ENCODE measurements around the gene ABCA2. TPM values are rescaled to one million over a fixed set of nuclear protein-coding genes. Genes with fewer than 3 reads are reported as not detected.

ABCA2 gene
- total RNA-seq, 1 experiment from 2014 or later = 114 TPM

- Histone ChIP-seq H3K9me2 (ENCODE audit: insufficient read depth) (no peaks in the 10 kb centered on the region), H3K9ac (ENCODE audit: low read length) (no peak overlapping the region), H3K27ac (ENCODE audit: low read depth, low read length) (no peak overlapping the region), H3K36me3 (ENCODE audit: control insufficient read depth in 1 of 2, insufficient read depth in 2 of 2, low read length in 2 of 2) (peaks cover 19 to 34% of the 10 kb centered on the region in 2 experiments; a peak in 3 of 4 replicates), H3K4me3 (replicated peaks in 1 of 2; ENCODE audit: low read depth in 1 of 2, low read length in 2 of 2) (no peak overlapping the region), H3K4me2 (ENCODE audit: low read length) (no peak overlapping the region), H3K27me3 (ENCODE audit: insufficient read depth, low read length) (no peaks in the 10 kb centered on the region), H3K79me2 (ENCODE audit: insufficient read depth, low read length) (no peaks in the 10 kb centered on the region), H4K20me1 (ENCODE audit: insufficient read depth) (no peaks in the 10 kb centered on the region), H3K4me1 (ENCODE audit: control insufficient read depth in 1 of 2, insufficient read depth in 2 of 2, low read length in 2 of 2) (no peaks in the 10 kb centered on the region), H3K9me3 (ENCODE audit: control insufficient read depth in 1 of 2, insufficient read depth in 1 of 2, low read depth in 1 of 2, low read length in 2 of 2) (no peaks in the 10 kb centered on the region), H2AFZ (ENCODE audit: low read depth, low read length, poor library complexity, severe bottlenecking) (no peak overlapping the region)
- intact Hi-C loops (cut with micrococcal nuclease) = no loop called here
- ChIA-PET RAD21 (ENCODE audit: low non-redundant PET in 1 of 2, low total read pairs in 2 of 2, uncharacterized antibody in 2 of 2, unreplicated experiment in 2 of 2) (no interaction called here), CTCF (no interaction called here), POLR2A (no interaction called here)
- no TSS peak for BruUV-seq (replicated peaks)
- DNase-seq (ENCODE audit: low read depth, low spot score) (no peak), ATAC-seq (no peak)
- TF ChIP-seq SRF (IDR thresholded peaks at IDR 0.05; ENCODE audit: low read depth) (no peak), POLR2A (IDR thresholded peaks at IDR 0.05; ENCODE audit: borderline replicate concordance, extremely low read depth, insufficient read depth, insufficient read length) (no peak), SP1 (IDR thresholded peaks at IDR 0.05; ENCODE audit: low read depth) (no peak), ATF3 (IDR thresholded peaks at IDR 0.05) (no peak), POLR2AphosphoS5 (IDR thresholded peaks at IDR 0.05; ENCODE audit: low read depth, low read length) (no peak), TCF7L2 (IDR thresholded peaks at IDR 0.05; ENCODE audit: borderline replicate concordance, extremely low read depth, insufficient read depth, insufficient read length) (no peak), SIN3A (IDR thresholded peaks at IDR 0.05; ENCODE audit: low read depth) (no peak), YY1 (IDR thresholded peaks at IDR 0.05; ENCODE audit: extremely low read depth, insufficient replicate concordance, low read depth, low read length) (no peak), EGR1 (IDR thresholded peaks at IDR 0.05; ENCODE audit: low read depth) (no peak), EZH2 (IDR thresholded peaks at IDR 0.05) (no peak), CEBPB (IDR thresholded peaks at IDR 0.05; ENCODE audit: low read depth) (no peak), RAD21 (IDR thresholded peaks at IDR 0.05; ENCODE audit: low read depth) (no peak), ELF1 (IDR thresholded peaks at IDR 0.05; ENCODE audit: borderline replicate concordance, low read depth) (no peak), ZBTB33 (IDR thresholded peaks at IDR 0.05; ENCODE audit: extremely low read depth, insufficient replicate concordance, low read length) (no peak), CBX3 (IDR thresholded peaks at IDR 0.05; ENCODE audit: low read depth) (no peak)
- TF ChIP-seq, protein P1, sequence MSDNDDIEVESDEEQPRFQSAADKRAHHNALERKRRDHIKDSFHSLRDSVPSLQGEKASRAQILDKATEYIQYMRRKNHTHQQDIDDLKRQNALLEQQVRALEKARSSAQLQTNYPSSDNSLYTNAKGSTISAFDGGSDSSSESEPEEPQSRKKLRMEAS (IDR thresholded peaks at IDR 0.05) = no peak
Measured at GRCh38 chr9:137013571-137013940, 14.5 kb downstream of the ABCA2 start.

Measured in HCT116 (cell line).